Nephron (organoid): ENCODE data around the gene IFNA14.
"Not testable (repeated sequence)": the region's sequence is repeated elsewhere in the genome, so short reads cannot be mapped to it uniquely, and the experiment has no call there.

ENCODE experiments used
- H3K27ac Mint-ChIP-seq, 3 experiments: 2 replicates each; pipeline ENCODE4 v1.8.0; 2020; ENCODE audit warnings: mixed read lengths in 3 of 3, mild to moderate bottlenecking in 2 of 3, moderate library complexity in 1 of 3
- H3K27me3 Mint-ChIP-seq: 2 replicates; pipeline ENCODE4 v1.8.0; 2021; ENCODE audit warnings: low read depth, mild to moderate bottlenecking, moderate library complexity, mixed read lengths
- H3K36me3 Mint-ChIP-seq: 2 replicates; pipeline ENCODE4 v1.8.0; 2020; ENCODE audit warnings: low read depth, mixed read lengths
- H3K4me1 Mint-ChIP-seq: 2 replicates; pipeline ENCODE4 v1.8.0; 2020; ENCODE audit warnings: mixed read lengths
- H3K4me3 Mint-ChIP-seq, 3 experiments: 2 replicates each; pipeline ENCODE4 v1.8.0; 2020; ENCODE audit warnings: mild to moderate bottlenecking in 3 of 3, mixed read lengths in 3 of 3, moderate library complexity in 2 of 3
- H3K9me3 Mint-ChIP-seq: 2 replicates; pipeline ENCODE4 v1.8.0; 2020; ENCODE audit warnings: mixed read lengths
- TF ChIP-seq, protein P1 (sequence below), 3 experiments: fragments of 200-600 bp; sonication (generic); IDR thresholded peaks; one replicate each; pipeline ENCODE4 v1.5.0; 2021; ENCODE audit warnings: antibody characterized with exemption in 3 of 3; ENCODE audit not compliant: unreplicated experiment in 3 of 3

Gene IFNA14

DNA sequence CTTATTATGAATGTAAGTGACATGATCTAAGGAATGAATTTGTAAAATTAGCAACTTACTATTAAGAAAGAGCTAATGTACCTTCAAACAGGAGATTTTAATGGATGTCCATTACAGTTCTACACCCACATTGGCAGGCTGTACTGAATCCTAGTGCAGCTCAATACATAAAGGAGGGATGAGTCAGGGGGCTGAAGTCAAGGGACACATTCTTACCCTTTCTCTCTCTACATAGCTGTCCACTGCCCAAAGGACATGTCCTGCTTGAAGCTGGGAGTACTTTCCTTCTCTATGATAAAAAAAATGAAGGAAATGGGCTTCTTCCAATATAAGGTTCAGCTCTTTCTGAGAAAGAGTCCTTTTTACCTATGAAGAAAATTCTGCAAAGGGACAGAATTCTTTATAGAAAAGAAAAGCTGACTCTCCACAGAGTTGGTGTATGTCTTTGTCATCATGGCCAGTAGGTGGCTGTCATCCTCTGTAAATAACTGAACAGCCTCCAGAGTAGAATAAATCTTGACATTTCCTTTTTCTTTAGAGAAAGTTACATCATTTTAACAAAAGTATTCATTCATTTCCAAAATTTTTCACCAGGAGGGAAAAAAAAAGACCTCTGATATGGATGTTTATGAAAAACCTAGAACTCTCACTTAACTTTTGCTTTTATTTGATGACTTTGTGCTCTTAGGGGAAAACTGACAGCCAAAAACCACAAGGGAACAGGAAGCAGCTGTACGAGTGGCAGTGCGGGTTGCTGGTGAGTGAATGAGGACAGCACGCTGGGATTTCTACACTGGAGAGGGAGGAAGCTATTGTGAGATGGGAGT, 13.1 kb upstream of the IFNA14 start:
- H3K4me3 Mint-ChIP-seq = no peak overlapping the region
- TF ChIP-seq, protein P1, sequence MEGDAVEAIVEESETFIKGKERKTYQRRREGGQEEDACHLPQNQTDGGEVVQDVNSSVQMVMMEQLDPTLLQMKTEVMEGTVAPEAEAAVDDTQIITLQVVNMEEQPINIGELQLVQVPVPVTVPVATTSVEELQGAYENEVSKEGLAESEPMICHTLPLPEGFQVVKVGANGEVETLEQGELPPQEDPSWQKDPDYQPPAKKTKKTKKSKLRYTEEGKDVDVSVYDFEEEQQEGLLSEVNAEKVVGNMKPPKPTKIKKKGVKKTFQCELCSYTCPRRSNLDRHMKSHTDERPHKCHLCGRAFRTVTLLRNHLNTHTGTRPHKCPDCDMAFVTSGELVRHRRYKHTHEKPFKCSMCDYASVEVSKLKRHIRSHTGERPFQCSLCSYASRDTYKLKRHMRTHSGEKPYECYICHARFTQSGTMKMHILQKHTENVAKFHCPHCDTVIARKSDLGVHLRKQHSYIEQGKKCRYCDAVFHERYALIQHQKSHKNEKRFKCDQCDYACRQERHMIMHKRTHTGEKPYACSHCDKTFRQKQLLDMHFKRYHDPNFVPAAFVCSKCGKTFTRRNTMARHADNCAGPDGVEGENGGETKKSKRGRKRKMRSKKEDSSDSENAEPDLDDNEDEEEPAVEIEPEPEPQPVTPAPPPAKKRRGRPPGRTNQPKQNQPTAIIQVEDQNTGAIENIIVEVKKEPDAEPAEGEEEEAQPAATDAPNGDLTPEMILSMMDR (IDR thresholded peaks at IDR 0.05; ENCODE audit: unreplicated experiment in 3 of 3) = peak; percentile 53 to 61 (median 54)
- H3K27me3 Mint-ChIP-seq = peaks cover 18% of the 10 kb centered on the region

DNA sequence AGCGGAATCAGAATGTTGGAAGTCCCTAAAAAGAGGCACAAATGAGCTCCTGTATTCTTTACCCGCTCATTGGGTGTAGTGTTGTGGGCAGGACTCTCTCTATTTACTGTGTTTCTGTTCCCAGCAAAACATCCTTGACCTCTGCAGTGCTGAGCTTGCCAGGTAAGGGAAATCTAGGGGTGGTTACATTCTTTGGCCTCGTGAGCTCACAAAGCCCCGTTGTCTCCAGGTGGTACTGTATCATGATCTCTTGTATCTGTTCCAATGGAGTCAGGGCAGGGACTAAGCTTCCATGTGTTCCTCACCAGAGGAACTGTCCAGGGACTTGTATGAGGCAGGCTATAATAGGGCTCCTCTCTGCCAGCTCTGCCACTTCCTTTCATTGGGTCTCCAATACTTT, 11.8 kb upstream of the IFNA14 start:
- Mint-ChIP-seq H3K27me3 (peaks cover 17% of the 10 kb centered on the region), H3K4me1 (peaks cover 4% of the 10 kb centered on the region), H3K9me3 (peaks cover 2% of the 10 kb centered on the region), H3K4me3 (no peak overlapping the region), H3K27ac (no peak overlapping the region), H3K36me3 (no peaks in the 10 kb centered on the region)
- TF ChIP-seq, protein P1 (IDR thresholded peaks at IDR 0.05; ENCODE audit: unreplicated experiment in 3 of 3) = no peak

More for the DNA sequence above, 13.1 kb upstream of the IFNA14 start:
- Mint-ChIP-seq H3K9me3 (peaks cover 2% of the 10 kb centered on the region), H3K36me3 (no peaks in the 10 kb centered on the region), H3K4me1 (peaks cover 4% of the 10 kb centered on the region), H3K27ac (no peak overlapping the region)

DNA sequence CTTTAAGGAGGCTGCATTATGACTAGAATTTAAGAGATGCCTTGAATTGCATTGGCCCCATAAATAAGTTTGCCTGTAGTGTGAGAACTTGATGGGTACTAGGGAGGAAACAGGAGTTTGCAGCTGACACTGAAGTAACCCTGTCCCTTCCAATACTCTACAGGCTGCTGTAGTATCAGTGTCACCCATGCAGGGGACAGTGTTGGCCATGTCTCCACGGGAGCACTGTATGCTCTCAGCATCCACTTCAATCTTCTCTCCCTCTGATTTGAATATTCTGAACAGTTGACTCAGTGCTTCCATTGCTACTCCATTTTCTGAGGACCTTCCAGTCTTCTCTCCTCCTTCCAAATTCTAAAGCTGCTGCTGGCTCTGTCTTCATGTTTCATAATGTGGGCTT, 11.4 kb upstream of the IFNA14 start:
- H3K27ac Mint-ChIP-seq = no peak overlapping the region

DNA sequence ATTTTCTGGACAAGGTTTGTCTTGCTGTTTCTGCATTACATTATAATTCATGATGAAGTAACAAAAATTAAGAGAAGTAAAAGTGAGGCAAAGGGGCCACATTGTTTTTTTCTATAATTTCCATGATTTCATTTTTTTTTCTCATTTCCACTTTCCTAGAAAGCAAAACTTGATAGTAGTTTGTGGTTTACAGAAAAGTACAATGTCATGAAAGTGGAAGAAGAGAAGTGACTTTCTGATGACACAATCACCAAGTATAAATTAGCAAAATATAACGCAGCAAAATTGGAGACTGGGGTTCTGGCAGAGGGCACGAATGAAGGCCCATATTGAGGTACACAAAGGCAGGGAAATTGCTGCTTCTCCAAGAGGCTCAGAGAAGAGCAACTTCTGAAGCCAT, 5.0 kb upstream of the IFNA14 start:
- peaks cover 4% of the 10 kb centered on the region for H3K27me3 Mint-ChIP-seq
- H3K36me3 Mint-ChIP-seq = no peaks in the 10 kb centered on the region
- H3K27ac Mint-ChIP-seq = no peak overlapping the region
- H3K4me1 Mint-ChIP-seq = no peaks in the 10 kb centered on the region
- no peak overlapping the region for H3K4me3 Mint-ChIP-seq
- TF ChIP-seq, protein P1 (IDR thresholded peaks at IDR 0.05; ENCODE audit: unreplicated experiment in 3 of 3) = no peak
- H3K9me3 Mint-ChIP-seq = peaks cover 2% of the 10 kb centered on the region

More for the DNA sequence above, 11.4 kb upstream of the IFNA14 start:
- Mint-ChIP-seq H3K4me3 (no peak overlapping the region), H3K27me3 (peaks cover 13% of the 10 kb centered on the region), H3K4me1 (peaks cover 4% of the 10 kb centered on the region), H3K9me3 (peaks cover 2% of the 10 kb centered on the region), H3K36me3 (no peaks in the 10 kb centered on the region)
- TF ChIP-seq, protein P1 (IDR thresholded peaks at IDR 0.05; ENCODE audit: unreplicated experiment in 3 of 3) = no peak

- H3K36me3 Mint-ChIP-seq, H3K27ac Mint-ChIP-seq, H3K4me3 Mint-ChIP-seq: not testable (repeated sequence)
These were observed 3.5 kb downstream of the IFNA14 start for GRCh38 chr9:21236360-21236714.

GRCh38 chr9:21235468-21236359, 4.1 kb downstream of the IFNA14 start:
- H3K4me3 Mint-ChIP-seq, H3K4me1 Mint-ChIP-seq, H3K27ac Mint-ChIP-seq, H3K9me3 Mint-ChIP-seq, H3K36me3 Mint-ChIP-seq, H3K27me3 Mint-ChIP-seq: not testable (repeated sequence)
- TF ChIP-seq, protein P1 (IDR thresholded peaks at IDR 0.05; ENCODE audit: unreplicated experiment in 3 of 3) = peak; percentile 42 to 59 (median 48)

More at GRCh38 chr9:21236360-21236714, 3.5 kb downstream of the IFNA14 start:
- not testable (repeated sequence) for H3K27me3 Mint-ChIP-seq, H3K9me3 Mint-ChIP-seq, H3K4me1 Mint-ChIP-seq
